GM21423 (cell line): ENCODE results near the gene CFAP54.
A peak's percentile ranks its signal among the peaks of the same experiment; 100 is the strongest.
"Not testable (repeated sequence)": the region's sequence is repeated elsewhere in the genome, so short reads cannot be mapped to it uniquely, and the experiment has no call there.

Experiments
- ATAC-seq: cut with Tn5 transposase; IDR thresholded peaks from one replicate; pipeline ENCODE4 v1.9.1; 2021; ENCODE audit warnings: mild to moderate bottlenecking, moderate library complexity; ENCODE audit not compliant: unreplicated experiment

Gene CFAP54

GRCh38 chr12:96510306-96510764 lies 21.0 kb downstream of the CFAP54 start:
- no peak for ATAC-seq

- ATAC-seq = no peak
These were observed 23.8 kb downstream of the CFAP54 start for GRCh38 chr12:96513166-96513565.

GRCh38 chr12:96513681-96514080 lies 24.3 kb downstream of the CFAP54 start:
- ATAC-seq = no peak

- peak; percentile 64 for ATAC-seq
These were observed 25.0 kb downstream of the CFAP54 start for GRCh38 chr12:96514328-96514727.

GRCh38 chr12:96516472-96517430 lies 27.4 kb downstream of the CFAP54 start:
- ATAC-seq = peak; percentile 68

GRCh38 chr12:96520767-96521166 lies 31.4 kb downstream of the CFAP54 start:
- ATAC-seq = no peak

- ATAC-seq = no peak
These were observed 32.7 kb downstream of the CFAP54 start for GRCh38 chr12:96521895-96522682.

GRCh38 chr12:96522690-96523089 lies 33.3 kb downstream of the CFAP54 start:
- ATAC-seq = no peak

GRCh38 chr12:96526110-96526509 lies 36.7 kb downstream of the CFAP54 start:
- no peak for ATAC-seq

GRCh38 chr12:96529912-96530311 lies 40.5 kb downstream of the CFAP54 start:
- no peak for ATAC-seq

GRCh38 chr12:96534339-96534738 lies 45.0 kb downstream of the CFAP54 start:
- no peak for ATAC-seq

GRCh38 chr12:96548384-96548783 lies 59.0 kb downstream of the CFAP54 start:
- ATAC-seq = no peak

- ATAC-seq = no peak
These were observed 60.0 kb downstream of the CFAP54 start for GRCh38 chr12:96549341-96549740.

- peak; percentile 17 for ATAC-seq
These were observed 81.2 kb downstream of the CFAP54 start for GRCh38 chr12:96570579-96570978.

GRCh38 chr12:96571101-96571862 lies 81.9 kb downstream of the CFAP54 start:
- ATAC-seq = peak; percentile 90

- peak; percentile 93 for ATAC-seq
These were observed 89.2 kb downstream of the CFAP54 start for GRCh38 chr12:96578526-96579125.

GRCh38 chr12:96585977-96586376 lies 96.6 kb downstream of the CFAP54 start:
- ATAC-seq = no peak

GRCh38 chr12:96587691-96588090 lies 98.3 kb downstream of the CFAP54 start:
- no peak for ATAC-seq

- ATAC-seq = no peak
These were observed 101.6 kb downstream of the CFAP54 start for GRCh38 chr12:96590970-96591369.

GRCh38 chr12:96604374-96604773 lies 115.0 kb downstream of the CFAP54 start:
- ATAC-seq = not testable (repeated sequence)
